HG02642 (cell line): ENCODE results near the gene ELAVL1.

Experiments used
- ATAC-seq: cut with Tn5 transposase; IDR thresholded peaks from one replicate; pipeline ENCODE4 v1.9.1; 2021; ENCODE audit warnings: mild to moderate bottlenecking; ENCODE audit not compliant: unreplicated experiment, poor library complexity

The ELAVL1 gene

DNA sequence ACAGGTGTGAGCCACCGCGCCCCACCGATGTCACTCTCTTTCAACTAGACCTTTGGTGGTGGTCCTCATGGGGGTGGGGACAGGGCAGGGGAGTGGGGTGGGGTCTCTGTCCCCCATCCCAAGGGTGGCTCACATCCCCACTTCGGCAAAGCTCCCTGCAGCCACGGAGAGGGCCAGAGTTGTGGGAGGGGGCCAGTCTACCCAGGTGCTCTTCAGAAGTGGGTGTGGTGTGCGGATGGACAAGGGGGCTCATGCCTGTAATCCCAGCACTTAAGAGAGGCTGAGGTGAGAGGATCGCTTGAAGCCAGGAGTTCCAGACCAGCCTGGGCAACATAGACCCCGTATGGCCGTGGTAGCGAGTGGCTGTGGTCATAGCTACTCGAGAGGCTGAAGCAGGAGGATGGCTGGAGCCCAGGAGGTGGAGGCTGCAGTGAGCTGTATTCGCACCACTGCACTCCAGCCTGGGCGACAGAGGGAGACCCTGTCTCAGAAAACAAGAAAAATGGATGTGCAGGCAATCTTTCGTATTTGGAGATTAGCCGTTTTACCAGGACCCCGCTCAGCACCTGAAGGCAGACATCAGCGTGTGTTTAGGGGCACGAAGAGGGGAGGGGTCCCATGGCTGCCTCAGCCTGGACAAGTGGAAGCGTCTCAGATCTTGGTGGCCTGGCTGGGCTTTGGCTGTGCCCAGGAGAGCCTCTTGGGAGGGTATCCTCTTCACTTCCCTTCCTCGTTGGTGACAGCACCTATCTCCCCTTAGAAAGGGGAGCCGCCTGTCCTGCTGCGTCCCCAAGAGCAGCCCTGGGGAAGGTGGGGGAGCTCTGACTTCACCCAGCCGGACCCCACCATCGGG, 90.0 kb downstream of the ELAVL1 start:
- ATAC-seq, result no peak

DNA sequence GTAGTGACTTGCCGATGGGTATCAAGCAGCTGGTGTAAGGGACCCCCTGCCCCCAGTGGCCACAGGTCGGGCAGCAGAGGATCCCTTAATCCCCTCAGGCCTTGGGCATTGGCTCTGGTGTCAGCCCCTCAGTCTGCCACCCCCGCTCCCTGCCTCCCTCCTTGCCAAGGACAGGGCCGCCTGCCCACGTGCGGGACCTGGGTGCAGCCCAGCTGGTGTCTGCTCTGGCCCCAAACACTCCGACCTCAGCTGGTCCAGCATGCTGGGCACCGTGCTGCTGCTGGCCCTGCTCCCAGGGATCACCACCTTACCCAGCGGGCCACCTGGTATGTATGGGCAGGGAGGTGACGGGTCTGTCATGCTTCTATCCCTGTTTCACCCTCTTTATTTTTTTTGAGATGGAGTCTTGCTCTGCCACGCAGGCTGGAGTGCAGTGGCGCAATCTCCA, 90.8 kb downstream of the ELAVL1 start, which contains the start of gene TGFBR3L:
TGFBR3L (plus strand) TSS at position 233 of the 448 bp plus-strand sequence.
- no peak for ATAC-seq

GRCh38 chr19:7914099-7914498, 91.3 kb downstream of the ELAVL1 start:
- no peak for ATAC-seq

GRCh38 chr19:7913652-7914051, 91.8 kb downstream of the ELAVL1 start:
- ATAC-seq, result no peak

GRCh38 chr19:7912697-7913564, 92.5 kb downstream of the ELAVL1 start:
- no peak for ATAC-seq

DNA sequence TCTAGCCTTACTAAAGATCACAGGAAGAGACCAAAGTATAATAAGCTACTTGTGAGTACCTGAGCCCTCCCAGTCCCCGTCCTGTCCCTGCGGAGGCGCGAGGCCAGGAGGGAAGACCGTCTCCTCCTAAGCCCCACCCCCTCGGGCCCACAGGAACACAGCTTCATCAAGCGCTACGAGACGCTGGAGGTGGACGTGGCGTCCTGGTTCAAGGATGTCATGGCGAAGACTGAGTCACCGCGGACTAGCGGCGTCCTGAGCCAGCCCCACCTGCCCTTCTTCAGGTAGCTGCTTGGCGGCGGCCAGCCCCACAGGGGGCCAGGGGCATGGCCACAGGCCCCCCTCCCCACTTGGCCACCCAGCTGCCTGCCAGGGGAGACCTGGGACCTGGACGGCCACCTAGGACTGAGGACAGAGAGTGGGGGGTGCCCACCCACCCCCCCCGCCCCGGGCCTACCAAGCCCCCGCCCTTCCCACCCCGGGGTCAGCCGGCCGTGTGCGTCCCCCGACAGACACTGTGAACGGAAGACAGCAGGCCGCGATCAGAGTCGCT, 93.2 kb downstream of the ELAVL1 start:
- no peak for ATAC-seq

GRCh38 chr19:7911508-7912143, 93.8 kb downstream of the ELAVL1 start:
- ATAC-seq, result no peak

DNA sequence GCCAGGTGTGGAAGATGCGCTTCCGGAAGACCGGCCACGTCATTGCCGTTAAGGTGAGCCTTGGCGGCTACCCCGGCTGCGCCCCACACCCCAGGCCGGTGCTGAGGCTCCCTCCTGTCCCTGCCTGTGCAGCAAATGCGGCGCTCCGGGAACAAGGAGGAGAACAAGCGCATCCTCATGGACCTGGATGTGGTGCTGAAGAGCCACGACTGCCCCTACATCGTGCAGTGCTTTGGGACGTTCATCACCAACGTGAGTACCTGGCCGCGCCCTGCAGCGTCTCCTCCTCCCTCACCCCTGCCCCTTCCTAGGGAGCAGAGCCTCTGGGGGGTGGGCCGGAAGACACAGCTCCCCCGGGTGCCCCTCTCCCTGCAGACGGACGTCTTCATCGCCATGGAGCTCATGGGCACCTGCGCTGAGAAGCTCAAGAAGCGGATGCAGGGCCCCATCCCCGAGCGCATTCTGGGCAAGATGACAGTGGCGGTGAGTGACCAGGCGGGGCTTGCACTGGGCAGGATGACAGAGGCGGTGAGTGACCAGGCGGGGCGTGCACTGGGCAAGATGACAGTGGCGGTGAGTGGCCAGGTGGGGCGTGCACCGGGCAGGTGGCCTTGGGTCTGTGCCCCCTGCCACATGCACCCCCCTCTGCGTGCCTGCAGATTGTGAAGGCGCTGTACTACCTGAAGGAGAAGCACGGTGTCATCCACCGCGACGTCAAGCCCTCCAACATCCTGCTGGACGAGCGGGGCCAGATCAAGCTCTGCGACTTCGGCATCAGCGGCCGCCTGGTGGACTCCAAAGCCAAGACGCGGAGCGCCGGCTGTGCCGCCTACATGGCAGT, 94.9 kb downstream of the ELAVL1 start:
- ATAC-seq, result no peak

DNA sequence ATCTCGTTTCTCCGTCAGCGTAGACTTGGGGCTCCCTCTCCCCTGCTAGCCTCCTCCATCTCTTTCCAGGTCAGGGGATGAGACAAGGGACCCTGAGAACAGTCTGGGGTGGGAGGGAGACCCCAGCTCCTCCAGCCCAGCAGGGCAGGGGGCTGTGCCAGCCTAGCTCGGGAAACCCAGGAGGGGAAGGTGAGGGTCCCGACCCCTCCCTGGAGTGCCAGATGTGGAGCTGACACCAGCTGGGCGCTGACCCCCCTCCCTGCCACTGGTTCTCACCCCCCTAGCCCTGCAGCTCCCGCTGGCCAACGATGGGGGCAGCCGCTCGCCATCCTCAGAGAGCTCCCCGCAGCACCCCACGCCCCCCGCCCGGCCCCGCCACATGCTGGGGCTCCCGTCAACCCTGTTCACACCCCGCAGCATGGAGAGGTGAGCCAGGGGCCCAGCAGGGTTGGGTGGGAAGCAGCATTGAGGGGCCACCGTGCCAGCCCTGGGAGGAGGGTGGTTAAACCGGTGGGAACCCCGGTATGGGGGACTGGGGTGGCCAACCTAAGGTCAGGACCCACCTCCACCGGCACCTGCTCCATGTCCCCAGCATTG, 95.9 kb downstream of the ELAVL1 start:
- ATAC-seq, result no peak

DNA sequence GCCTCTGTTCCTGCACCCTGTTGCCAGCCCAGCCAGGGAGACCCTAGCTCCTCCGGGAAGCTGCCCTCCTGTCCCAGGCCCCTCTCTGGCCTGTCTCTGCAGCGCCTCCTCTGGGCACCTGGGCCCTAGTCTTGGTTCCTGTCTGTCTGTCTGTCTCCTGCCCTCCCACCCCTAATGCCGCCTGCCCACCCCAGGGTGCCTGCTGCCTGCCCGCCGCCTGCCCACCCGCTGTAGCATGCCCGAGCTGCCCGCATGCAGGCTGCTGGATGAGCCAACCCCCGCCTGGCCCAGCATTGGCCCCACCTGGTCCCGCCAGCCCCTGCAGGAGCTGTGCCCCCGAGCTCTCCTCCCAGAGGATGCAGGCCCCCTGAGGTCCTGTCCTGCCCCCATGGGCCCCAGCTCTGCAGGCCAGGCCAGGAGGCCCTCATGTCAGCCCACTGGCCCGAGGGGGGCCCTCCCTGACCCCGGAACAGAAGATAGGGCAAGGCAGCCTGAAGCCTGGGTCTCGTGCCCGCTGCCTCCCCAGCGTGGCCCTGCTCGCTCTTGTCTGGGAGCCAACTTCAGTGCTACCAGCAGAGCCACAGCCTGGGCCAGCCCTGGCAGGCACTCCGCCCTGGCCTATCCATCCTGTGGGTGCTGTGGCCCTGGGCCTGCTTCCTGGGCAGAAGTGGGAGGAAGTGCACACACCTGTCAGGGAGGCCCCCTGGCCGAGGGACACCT, 96.5 kb downstream of the ELAVL1 start:
- ATAC-seq, result no peak
